Calu3 (cell line): ENCODE measurements around the gene MICALL2. TPM values are rescaled to one million over a fixed set of nuclear protein-coding genes. Genes with fewer than 3 reads are reported as not detected.

Source experiments
- BruUV-seq: library from RNA; stranded (reverse); fragments of 400-500 nt; replicated peaks from 2 replicates; lab custom pipeline; 2021; lab: Mats Ljungman, UMichigan
- CTCF ChIA-PET: fragments of 300-600 bp; sonication (Branson Sonifier 250); formaldehyde crosslinking; loops from one replicate; lab custom pipeline; 2022; ENCODE audit warnings: antibody characterized with exemption; lab: Charles Lee
- DNase-seq: peaks from one replicate; pipeline ENCODE4 v3.0.0; 2022
- H3K27ac Mint-ChIP-seq: one replicate; pipeline ENCODE4 v1.8.0; 2022; ENCODE audit warnings: mixed read lengths; ENCODE audit not compliant: unreplicated experiment
- H3K27me3 Mint-ChIP-seq: one replicate; pipeline ENCODE4 v1.8.0; 2022; ENCODE audit warnings: mixed read lengths; ENCODE audit not compliant: unreplicated experiment
- H3K36me3 Mint-ChIP-seq: one replicate; pipeline ENCODE4 v1.8.0; 2022; ENCODE audit warnings: mild to moderate bottlenecking, moderate library complexity, mixed read lengths; ENCODE audit not compliant: insufficient read depth, unreplicated experiment
- H3K4me1 Mint-ChIP-seq: one replicate; pipeline ENCODE4 v1.8.0; 2022; ENCODE audit warnings: mild to moderate bottlenecking, low read depth, mixed read lengths; ENCODE audit not compliant: unreplicated experiment
- H3K4me3 Mint-ChIP-seq: one replicate; pipeline ENCODE4 v1.8.0; 2022; ENCODE audit warnings: mild to moderate bottlenecking, low read depth, moderate library complexity, mixed read lengths; ENCODE audit not compliant: unreplicated experiment
- H3K9me3 Mint-ChIP-seq: one replicate; pipeline ENCODE4 v1.8.0; 2022; ENCODE audit warnings: low read depth, mixed read lengths; ENCODE audit not compliant: unreplicated experiment
- CTCF ChIP-seq: fragments of 200-600 bp; IDR thresholded peaks from one replicate; pipeline ENCODE4 v1.8.0; 2022; ENCODE audit warnings: antibody characterized with exemption; ENCODE audit not compliant: unreplicated experiment
- intact Hi-C: fragments of 100-400 bp; cut with micrococcal nuclease; formaldehyde crosslinking; loops from one replicate; pipeline ENCODE4 v1.10.0; 2022; ENCODE audit not compliant: unreplicated experiment
- total RNA-seq: library from RNA; stranded (reverse); gene quantifications from 2 replicates; pipeline ENCODE4 v1.2.3, GENCODE V29; 2022

Gene MICALL2
- total RNA-seq, 1 experiment from 2014 or later = 162 TPM

DNA sequence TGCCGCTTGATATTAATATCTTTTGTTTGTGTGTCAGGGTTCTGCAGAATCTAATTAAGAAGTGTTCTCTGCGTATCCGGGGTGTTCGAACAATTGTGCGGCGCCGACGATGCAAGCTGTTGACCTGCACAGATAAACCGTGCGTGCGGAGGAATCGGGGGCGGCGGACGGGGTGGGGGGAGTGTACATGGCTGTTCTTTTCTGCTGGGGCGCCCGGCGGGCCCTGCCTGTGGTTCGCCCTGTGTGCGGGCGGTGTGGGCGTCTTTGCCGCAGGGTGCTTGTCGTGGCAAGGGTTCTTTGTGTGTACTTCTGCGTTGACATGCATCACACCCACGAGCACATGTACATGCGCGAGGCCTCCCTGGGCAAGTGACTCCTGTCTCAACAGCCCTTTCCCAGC lies 47.9 kb downstream of the MICALL2 start:
- H3K9me3 Mint-ChIP-seq = no peaks in the 10 kb centered on the region
- H3K36me3 Mint-ChIP-seq = peaks cover 4% of the 10 kb centered on the region
- H3K27me3 Mint-ChIP-seq = peaks cover 92% of the 10 kb centered on the region
- no peak for TF ChIP-seq CTCF
- intact Hi-C loops = no loop called here
- no TSS peak for BruUV-seq
- DNase-seq = no peak
- H3K4me3 Mint-ChIP-seq = no peak overlapping the region
- H3K27ac Mint-ChIP-seq = no peak overlapping the region
- no peaks in the 10 kb centered on the region for H3K4me1 Mint-ChIP-seq
- CTCF ChIA-PET = no interaction called here

DNA sequence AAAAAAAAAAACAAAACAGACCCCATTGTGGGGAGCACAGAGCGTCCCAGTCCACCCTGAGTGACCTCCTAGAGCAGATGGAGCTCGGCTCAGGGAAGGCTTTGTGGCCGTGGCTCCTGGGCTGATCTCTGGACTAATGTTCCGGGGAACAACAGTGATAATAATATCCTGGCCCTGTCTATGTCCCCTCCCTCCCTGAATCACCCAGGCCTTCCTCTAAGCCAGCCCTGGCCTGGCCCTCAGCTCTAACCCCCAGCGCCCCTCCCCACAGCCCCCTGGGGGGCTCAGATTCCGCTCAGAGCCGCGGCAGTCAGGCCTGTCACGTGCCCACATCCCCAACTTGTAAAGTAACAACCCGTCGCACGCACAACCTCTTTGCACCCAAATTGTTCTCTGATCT lies 48.3 kb downstream of the MICALL2 start:
- peaks cover 4% of the 10 kb centered on the region for H3K36me3 Mint-ChIP-seq
- CTCF ChIA-PET = no interaction called here
- BruUV-seq = no TSS peak
- DNase-seq = no peak
- no peaks in the 10 kb centered on the region for H3K4me1 Mint-ChIP-seq
- H3K4me3 Mint-ChIP-seq = no peak overlapping the region
- intact Hi-C loops = no loop called here
- TF ChIP-seq CTCF = no peak
- no peak overlapping the region for H3K27ac Mint-ChIP-seq
- H3K27me3 Mint-ChIP-seq = peaks cover 92% of the 10 kb centered on the region
- H3K9me3 Mint-ChIP-seq = no peaks in the 10 kb centered on the region

GRCh38 chr7:1409555-1409954 lies 49.7 kb downstream of the MICALL2 start:
- CTCF ChIA-PET = interaction anchor here (0.6 to 1.5 kb wide), 2 partner anchors 71 to 183 kb away, joined by 4 to 6 read pairs; no protein-coding TSS in a partner anchor
- Mint-ChIP-seq H3K9me3 (no peaks in the 10 kb centered on the region), H3K27ac (no peak overlapping the region), H3K27me3 (peaks cover 92% of the 10 kb centered on the region), H3K36me3 (peaks cover 4% of the 10 kb centered on the region), H3K4me1 (peaks cover 1% of the 10 kb centered on the region), H3K4me3 (no peak overlapping the region)
- no peak for TF ChIP-seq CTCF
- no peak for DNase-seq
- intact Hi-C loops = no loop called here
- no TSS peak for BruUV-seq

GRCh38 chr7:1408466-1408865 lies 50.8 kb downstream of the MICALL2 start:
- Mint-ChIP-seq H3K4me1 (peaks cover 11% of the 10 kb centered on the region), H3K9me3 (no peaks in the 10 kb centered on the region), H3K27me3 (peaks cover 94% of the 10 kb centered on the region), H3K27ac (no peak overlapping the region), H3K36me3 (peaks cover 4% of the 10 kb centered on the region), H3K4me3 (no peak overlapping the region)
- TF ChIP-seq CTCF = no peak
- intact Hi-C loops = no loop called here
- CTCF ChIA-PET = interaction anchor here (1.5 kb wide), 1 partner anchor 182 kb away, joined by 6 read pairs; no protein-coding TSS in a partner anchor
- no TSS peak for BruUV-seq
- no peak for DNase-seq
